CD4-positive, alpha-beta T cell treated with Interleukin-21 for 1 hour (primary cell): Measurements from ENCODE around the gene CCDC184.
"Not testable (repeated sequence)": the region's sequence is repeated elsewhere in the genome, so short reads cannot be mapped to it uniquely, and the experiment has no call there.

Source experiments
- DNase-seq: peaks from one replicate; pipeline ENCODE4 v3.0.0-alpha.2; 2020

Gene CCDC184

GRCh38 chr12:48216785-48217184, 33.3 kb downstream of the CCDC184 start:
- DNase-seq = no peak

GRCh38 chr12:48219631-48220030, 36.2 kb downstream of the CCDC184 start:
- DNase-seq = no peak

GRCh38 chr12:48220701-48221100, 37.3 kb downstream of the CCDC184 start:
- no peak for DNase-seq

GRCh38 chr12:48221645-48222044, 38.2 kb downstream of the CCDC184 start:
- DNase-seq = no peak

- not testable (repeated sequence) for DNase-seq
Measured at GRCh38 chr12:48224533-48224932, 41.1 kb downstream of the CCDC184 start.

GRCh38 chr12:48231169-48231958, 47.9 kb downstream of the CCDC184 start:
- DNase-seq = not testable (repeated sequence)
